GM10248 (cell line): ENCODE data around the gene GLCE.
"Not testable (repeated sequence)": the region's sequence is repeated elsewhere in the genome, so short reads cannot be mapped to it uniquely, and the experiment has no call there.

Source experiments
- CTCF ChIA-PET: fragments of 300-600 bp; sonication (Branson Sonifier 250); formaldehyde crosslinking; extraction: SDS; loops from one replicate; lab custom pipeline; 2021; ENCODE audit warnings: antibody characterized with exemption; lab: Yijun Ruan, JAX
- POLR2A ChIA-PET: fragments of 350-650 bp; sonication (Branson Sonifier 250); formaldehyde crosslinking; extraction: SDS; loops from one replicate; lab custom pipeline; 2020; ENCODE audit warnings: antibody characterized with exemption; lab: Yijun Ruan, JAX
- DNase-seq: peaks from one replicate; pipeline ENCODE4 v3.0.0; 2012; ENCODE audit errors: extremely low spot score
- CTCF ChIP-seq: IDR thresholded peaks from 2 replicates; pipeline ENCODE4 v1.5.1; 2012; ENCODE audit warnings: mild to moderate bottlenecking, low read depth; ENCODE audit errors: extremely low read depth, missing control alignments, control extremely low read depth

Gene GLCE

GRCh38 chr15:69297642-69298353, 137.4 kb downstream of the GLCE start:
- CTCF ChIA-PET: no interaction called here
- POLR2A ChIA-PET: no interaction called here
- DNase-seq: no peak
- TF ChIP-seq CTCF: no peak

GRCh38 chr15:69298354-69298696, 137.9 kb downstream of the GLCE start:
- DNase-seq: no peak
- POLR2A ChIA-PET: no interaction called here
- CTCF ChIA-PET: no interaction called here
- no peak for TF ChIP-seq CTCF

- no peak for DNase-seq
Measured at GRCh38 chr15:69298697-69299441, 138.4 kb downstream of the GLCE start, which contains the start of gene PAQR5. Gene PAQR5, plus strand, starts transcription at chr15:69298912. Its CDS starts 61,169 bp downstream, at chr15:69360081.

GRCh38 chr15:69299451-69299886, 139.0 kb downstream of the GLCE start:
- CTCF ChIA-PET: interaction anchor here (1.2 kb wide), 1 partner anchor 10 kb away, joined by 5 read pairs; no protein-coding TSS in a partner anchor

More at GRCh38 chr15:69298697-69299441, 138.4 kb downstream of the GLCE start, which contains the start of gene PAQR5:
- CTCF ChIA-PET: interaction anchor here (1.2 kb wide), 1 partner anchor 9 kb away, joined by 5 read pairs; no protein-coding TSS in a partner anchor
- POLR2A ChIA-PET: no interaction called here
- TF ChIP-seq CTCF: no peak

GRCh38 chr15:69299943-69300588, 139.6 kb downstream of the GLCE start:
- no peak for TF ChIP-seq CTCF
- ChIA-PET POLR2A (no interaction called here), CTCF (interaction anchor here (1.2 kb wide), 1 partner anchor 11 kb away, joined by 5 read pairs; no protein-coding TSS in a partner anchor)
- no peak for DNase-seq

More at GRCh38 chr15:69299451-69299886, 139.0 kb downstream of the GLCE start:
- no peak for TF ChIP-seq CTCF
- POLR2A ChIA-PET: no interaction called here
- DNase-seq: no peak

- POLR2A ChIA-PET, CTCF ChIA-PET, DNase-seq: not testable (repeated sequence)
Measured at GRCh38 chr15:69301101-69301500, 140.7 kb downstream of the GLCE start.

GRCh38 chr15:69302087-69302486, 141.7 kb downstream of the GLCE start:
- CTCF ChIA-PET: interaction anchor here (1.2 kb wide), 1 partner anchor 27 kb away, joined by 3 read pairs; no protein-coding TSS in a partner anchor
- DNase-seq, POLR2A ChIA-PET: not testable (repeated sequence)
